ENCODE results near the gene PIK3C2A. TPM values are rescaled to one million over a fixed set of nuclear protein-coding genes. Genes with fewer than 3 reads are reported as not detected.
"Not testable (repeated sequence)": the region's sequence is repeated elsewhere in the genome, so short reads cannot be mapped to it uniquely, and the experiment has no call there.

PIK3C2A gene
- total RNA-seq, 2 donors from 2014 or later: 108 to 109 TPM

GRCh38 chr11:17229481-17230152, 21.8 kb upstream of the PIK3C2A start:
- Mint-ChIP-seq H3K9me3 (no peaks in the 10 kb centered on the region), H3K4me3 (no peak overlapping the region), H3K27me3 (ENCODE audit: insufficient read depth) (no peaks in the 10 kb centered on the region), H3K27ac (no peak overlapping the region), H3K36me3 (ENCODE audit: low read depth) (peaks cover 3% of the 10 kb centered on the region), H3K4me1 (peaks cover 2% of the 10 kb centered on the region)
- H3K9ac ChIP-seq (ENCODE audit: extremely low read depth, low read length, poor library complexity, severe bottlenecking): no peak overlapping the region
- 77 to 85% methylated on average over 6 to 7 of the region's 7 CpGs for WGBS, 2 experiments (ENCODE audit: insufficient coverage in 1 of 2, insufficient read length in 1 of 2)
- no peaks in the 10 kb centered on the region for H3K9me3 ChIP-seq (ENCODE audit: control insufficient read depth, low read length)
- H3K36me3 ChIP-seq (ENCODE audit: control insufficient read depth, insufficient read depth, low read length): no peaks in the 10 kb centered on the region
- H3K27ac ChIP-seq (ENCODE audit: low read depth, low read length): no peak overlapping the region
- H3K27me3 ChIP-seq (ENCODE audit: control insufficient read depth, insufficient read depth, low read length, poor library complexity, severe bottlenecking): no peaks in the 10 kb centered on the region
- no peak for TF ChIP-seq CTCF (conservative IDR thresholded peaks at IDR 0.05)
- H3K4me3 ChIP-seq (ENCODE audit: low read length): no peak overlapping the region
- H3K4me1 ChIP-seq (ENCODE audit: control insufficient read depth, insufficient read depth, low read length): no peaks in the 10 kb centered on the region
- DNase-seq: peak; percentile 68

GRCh38 chr11:17228186-17228925, 20.6 kb upstream of the PIK3C2A start:
- H3K4me1 ChIP-seq (ENCODE audit: control insufficient read depth, insufficient read depth, low read length); H3K36me3 ChIP-seq (ENCODE audit: control insufficient read depth, insufficient read depth, low read length); H3K9me3 Mint-ChIP-seq; H3K9me3 ChIP-seq (ENCODE audit: control insufficient read depth, low read length); H3K4me3 Mint-ChIP-seq; H3K27ac Mint-ChIP-seq; DNase-seq; H3K9ac ChIP-seq (ENCODE audit: extremely low read depth, low read length, poor library complexity, severe bottlenecking); H3K36me3 Mint-ChIP-seq (ENCODE audit: low read depth); H3K4me1 Mint-ChIP-seq; H3K27me3 Mint-ChIP-seq (ENCODE audit: insufficient read depth); H3K4me3 ChIP-seq (ENCODE audit: low read length); H3K27me3 ChIP-seq (ENCODE audit: control insufficient read depth, insufficient read depth, low read length, poor library complexity, severe bottlenecking); H3K27ac ChIP-seq (ENCODE audit: low read depth, low read length): not testable (repeated sequence)
- 96 to 99% methylated on average over 14 to 37 of the region's 38 CpGs for WGBS, 2 experiments (ENCODE audit: insufficient coverage in 1 of 2, insufficient read length in 1 of 2)

GRCh38 chr11:17224727-17225126, 16.9 kb upstream of the PIK3C2A start:
- Histone ChIP-seq H3K9me3 (ENCODE audit: control insufficient read depth, low read length) (no peaks in the 10 kb centered on the region), H3K27ac (ENCODE audit: low read depth, low read length) (no peak overlapping the region), H3K4me3 (ENCODE audit: low read length) (no peak overlapping the region), H3K4me1 (ENCODE audit: control insufficient read depth, insufficient read depth, low read length) (no peaks in the 10 kb centered on the region), H3K27me3 (ENCODE audit: control insufficient read depth, insufficient read depth, low read length, poor library complexity, severe bottlenecking) (no peaks in the 10 kb centered on the region), H3K9ac (ENCODE audit: extremely low read depth, low read length, poor library complexity, severe bottlenecking) (no peak overlapping the region), H3K36me3 (ENCODE audit: control insufficient read depth, insufficient read depth, low read length) (no peaks in the 10 kb centered on the region)
- TF ChIP-seq CTCF (conservative IDR thresholded peaks at IDR 0.05): no peak
- WGBS, 2 experiments (ENCODE audit: insufficient coverage in 1 of 2, insufficient read length in 1 of 2): 92% methylated on average over 2 of the region's 2 CpGs; no CpG with 5 or more reads in 1 of the 2 experiments
- no peaks in the 10 kb centered on the region for H3K9me3 Mint-ChIP-seq
- peaks cover 6% of the 10 kb centered on the region for H3K4me1 Mint-ChIP-seq
- H3K27ac Mint-ChIP-seq: no peak overlapping the region
- DNase-seq: no peak
- peaks cover 3% of the 10 kb centered on the region for H3K36me3 Mint-ChIP-seq (ENCODE audit: low read depth)
- H3K27me3 Mint-ChIP-seq (ENCODE audit: insufficient read depth): no peaks in the 10 kb centered on the region
- H3K4me3 Mint-ChIP-seq: no peak overlapping the region

Measured in endodermal cell (in vitro differentiated cells).